Stimulated activated CD4-positive, alpha-beta T cell treated with anti-CD3 and anti-CD28 coated beads, Interleukin-4, amount 100 ng/mL, for 4 hours (primary cell): Measurements from ENCODE around the gene KMT2C.

Source experiments
- DNase-seq, 2 experiments: peaks; one replicate each; pipeline ENCODE4 v3.0.0-alpha.2; 2020

The KMT2C gene

DNA sequence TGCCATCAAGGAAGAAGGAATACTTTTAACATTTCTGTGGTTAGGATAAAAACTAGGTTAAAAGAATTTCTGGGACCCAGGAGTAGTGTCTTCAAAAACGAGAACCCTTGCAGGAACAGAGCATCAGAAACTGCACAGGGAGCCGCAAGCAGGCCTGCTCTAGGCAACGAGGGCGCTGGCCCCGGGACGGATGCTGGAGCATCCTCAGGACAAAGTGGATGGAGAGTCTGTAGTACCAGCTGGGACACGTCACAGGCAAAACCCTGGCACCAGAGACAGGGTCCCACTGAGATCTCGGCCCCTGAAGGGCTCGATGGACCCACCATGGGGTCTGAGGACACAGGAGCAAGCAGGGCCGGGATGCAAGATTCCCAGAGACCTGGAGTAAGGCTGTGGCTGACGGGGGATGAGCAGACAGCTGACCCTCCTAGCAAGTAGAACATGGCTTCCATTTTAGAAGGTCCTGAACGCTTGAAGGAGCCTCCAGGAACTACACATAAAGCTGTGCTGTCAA lies 303.8 kb downstream of the KMT2C start:
- no peak for DNase-seq

DNA sequence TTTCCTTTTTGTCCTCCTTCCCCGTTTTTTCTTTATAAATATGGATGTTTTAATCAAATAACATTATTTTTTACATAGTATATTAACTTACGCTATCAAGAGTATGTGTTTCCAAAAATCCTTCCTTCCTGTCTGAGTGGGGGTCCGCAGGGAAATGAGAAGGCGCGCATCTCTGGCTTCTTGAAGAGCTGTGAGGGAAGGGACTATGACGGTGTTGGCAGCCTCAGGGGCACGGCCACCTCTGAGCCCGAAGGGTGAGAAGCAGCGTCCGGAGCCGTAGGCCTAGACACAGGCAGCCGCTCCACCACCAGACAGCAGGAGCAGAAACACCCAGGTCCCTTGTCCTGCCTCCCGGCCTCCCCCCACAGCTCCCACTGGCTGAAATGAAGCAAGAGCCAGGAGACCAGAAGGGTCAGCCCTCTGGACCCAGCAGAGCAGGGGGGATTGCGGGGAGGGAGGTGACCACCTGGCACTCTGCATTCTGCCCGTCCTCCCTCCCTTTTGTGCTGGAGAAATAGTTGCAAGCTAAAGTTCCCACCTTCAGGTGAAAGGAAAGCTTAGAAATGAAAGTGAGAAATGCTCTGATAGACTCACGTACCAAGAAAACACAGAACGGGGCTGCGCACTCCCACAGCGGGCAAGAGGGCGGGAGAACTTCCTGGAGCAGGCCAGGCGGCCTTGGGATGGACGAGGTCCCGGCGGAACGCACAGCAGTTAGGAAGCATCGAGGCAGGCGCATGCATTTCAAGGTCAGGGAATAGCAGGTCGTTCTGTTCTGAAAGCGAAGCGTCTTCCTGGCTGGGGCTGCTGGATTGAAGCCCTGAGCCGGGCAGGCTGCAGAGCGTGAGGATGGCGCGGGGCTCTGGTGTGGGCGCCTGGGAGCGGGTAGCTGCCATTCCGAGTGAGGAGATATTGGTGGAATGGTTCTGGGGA lies 304.9 kb downstream of the KMT2C start:
- DNase-seq: no peak

DNA sequence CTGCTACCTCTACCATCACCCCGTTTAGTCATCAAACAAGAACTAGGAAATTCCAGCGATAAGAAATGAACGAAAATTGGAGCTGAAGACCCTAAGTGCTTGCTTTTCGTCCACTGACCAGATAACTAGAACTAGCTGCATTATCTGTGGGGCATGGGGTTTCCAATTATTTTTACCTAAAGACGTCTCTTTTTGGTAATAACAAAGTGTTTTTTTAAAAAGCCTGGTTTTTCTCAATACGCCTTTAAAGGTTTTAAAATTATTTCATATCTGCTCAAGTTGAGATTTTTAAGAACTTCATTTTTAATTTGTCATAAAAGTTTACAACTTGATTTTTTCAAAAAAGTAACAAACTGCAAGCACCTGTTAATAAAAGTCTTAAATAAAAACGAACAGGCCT lies 306.1 kb downstream of the KMT2C start:
- no peak for DNase-seq

DNA sequence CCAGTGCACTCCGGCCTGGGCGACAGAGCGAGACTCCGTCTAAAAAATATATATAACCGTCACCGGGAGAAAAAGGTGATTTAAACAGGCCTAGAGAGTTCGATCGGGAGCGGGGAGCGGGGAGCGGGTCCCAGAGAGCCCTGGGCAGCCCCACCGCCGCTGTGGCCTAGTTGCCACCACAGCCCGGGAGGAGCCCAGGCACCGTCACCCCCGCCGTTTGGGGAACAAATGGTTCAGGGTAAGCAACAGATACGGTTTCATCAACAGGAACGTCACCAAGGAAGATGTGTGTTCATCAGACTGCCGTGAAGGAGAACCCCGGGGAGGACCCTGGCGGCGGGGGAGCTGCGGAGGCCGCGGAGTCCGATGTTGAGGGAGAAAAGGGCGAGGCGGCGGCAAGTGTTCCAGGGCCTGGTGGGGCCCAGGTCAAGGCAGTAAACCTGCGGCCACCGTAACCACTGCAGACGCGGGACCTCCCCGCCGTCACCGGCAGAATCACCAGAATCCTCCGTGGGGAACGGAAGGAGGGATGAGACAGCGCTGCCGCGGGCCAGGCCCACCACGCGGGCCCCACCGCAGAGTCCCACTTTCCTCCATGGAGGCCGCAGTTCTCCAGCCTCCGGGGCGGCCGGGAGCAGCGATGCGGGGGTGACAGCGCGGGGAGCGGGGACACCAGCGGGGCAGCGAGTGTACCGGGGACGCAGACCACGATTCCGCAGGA lies 306.9 kb downstream of the KMT2C start:
- DNase-seq: no peak

DNA sequence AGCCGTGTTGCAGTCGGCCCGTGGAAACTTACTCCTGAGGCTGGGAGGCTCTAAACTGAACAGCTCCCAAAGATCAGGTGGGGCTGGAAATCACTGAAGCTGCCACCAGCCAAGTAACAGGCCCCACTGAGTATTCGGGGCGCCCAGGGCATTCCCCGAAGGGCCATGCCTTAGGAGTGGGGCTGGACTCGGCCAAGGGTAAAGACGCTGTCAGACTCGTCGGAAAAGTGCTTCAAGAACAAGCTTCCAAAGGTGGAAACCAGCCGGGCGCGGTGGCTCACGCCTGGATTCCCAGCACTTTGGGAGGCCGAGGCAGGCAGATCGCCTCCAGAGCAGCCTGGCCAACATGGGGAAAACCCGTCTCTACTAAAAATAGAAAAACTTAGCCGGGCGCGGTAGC lies 307.6 kb downstream of the KMT2C start:
- DNase-seq: no peak

DNA sequence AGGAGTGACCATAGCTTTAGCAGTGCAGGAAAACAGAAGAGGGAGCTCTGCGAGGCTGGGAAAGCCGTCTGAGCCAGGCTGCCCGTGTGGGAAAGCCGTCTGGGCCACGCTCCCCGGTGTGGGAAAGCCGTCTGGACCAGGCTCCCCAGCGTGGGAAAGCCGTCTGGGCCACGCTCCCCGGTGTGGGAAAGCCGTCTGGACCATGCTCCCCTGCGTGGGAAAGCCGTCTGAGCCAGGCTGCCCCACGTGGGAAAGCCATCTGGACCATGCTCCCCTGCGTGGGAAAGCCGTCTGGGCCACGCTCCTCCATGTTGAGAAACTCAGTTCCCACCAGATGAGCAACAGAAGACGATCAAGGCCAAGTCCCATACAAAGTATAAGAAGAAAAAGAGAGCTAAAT lies 308.6 kb downstream of the KMT2C start:
- DNase-seq: no peak

DNA sequence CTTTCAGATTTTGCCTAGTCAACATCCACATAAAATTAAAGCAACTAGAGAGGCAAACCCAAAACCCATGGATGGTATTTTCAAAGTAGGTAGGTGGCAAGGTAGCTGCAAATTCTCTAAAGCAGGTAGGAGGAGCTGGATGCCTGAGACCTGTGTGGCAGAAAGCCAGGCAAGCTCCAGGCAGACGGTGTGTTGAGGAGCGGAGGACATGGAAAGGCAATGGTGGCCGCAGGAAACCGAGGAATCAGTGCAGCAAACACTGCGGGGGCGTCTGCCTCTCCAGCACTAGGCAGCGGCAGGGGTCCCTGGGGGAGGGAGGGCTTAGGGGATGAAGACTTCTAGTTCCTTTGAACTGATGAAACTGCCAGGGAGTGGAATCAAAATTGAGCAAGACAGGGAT lies 309.1 kb downstream of the KMT2C start:
- no peak for DNase-seq

DNA sequence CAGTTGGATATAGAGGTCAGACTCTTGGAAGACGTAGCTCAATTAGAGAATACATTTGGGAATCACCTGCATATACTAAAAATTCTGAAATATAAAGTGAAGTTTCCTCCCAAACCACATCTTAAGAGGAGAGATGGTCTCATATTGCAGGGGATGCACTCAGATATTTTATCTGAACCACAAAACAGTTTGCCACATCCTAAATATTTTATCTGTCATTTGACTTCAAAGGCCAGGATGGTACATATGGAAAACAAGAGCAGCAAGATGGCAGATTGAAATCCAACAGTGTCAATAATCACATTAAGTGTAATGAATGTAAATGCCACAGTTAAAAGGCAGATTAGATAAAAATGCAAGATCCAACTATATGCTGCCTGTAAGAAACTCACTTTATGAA lies 313.3 kb downstream of the KMT2C start:
- DNase-seq: no peak

DNA sequence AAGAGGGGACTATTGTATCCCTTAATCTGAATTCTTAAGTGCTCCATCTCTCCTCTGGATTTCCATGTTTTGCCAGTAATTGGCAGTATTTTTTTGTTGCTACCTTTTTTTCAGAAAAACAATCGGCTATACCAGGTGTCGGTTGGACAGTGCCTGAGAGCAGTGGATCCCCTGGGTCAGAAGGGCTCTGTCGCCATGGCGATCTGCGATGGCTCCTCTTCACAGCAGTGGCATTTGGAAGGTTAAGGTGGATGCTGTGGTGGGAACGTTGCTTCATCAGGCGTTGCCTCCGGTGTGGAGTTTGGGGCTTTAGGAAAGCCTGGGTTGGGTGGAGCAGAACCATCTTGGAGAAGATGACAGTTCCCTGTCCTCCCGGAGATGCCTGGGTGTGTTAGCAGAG lies 314.4 kb downstream of the KMT2C start:
- no peak for DNase-seq

DNA sequence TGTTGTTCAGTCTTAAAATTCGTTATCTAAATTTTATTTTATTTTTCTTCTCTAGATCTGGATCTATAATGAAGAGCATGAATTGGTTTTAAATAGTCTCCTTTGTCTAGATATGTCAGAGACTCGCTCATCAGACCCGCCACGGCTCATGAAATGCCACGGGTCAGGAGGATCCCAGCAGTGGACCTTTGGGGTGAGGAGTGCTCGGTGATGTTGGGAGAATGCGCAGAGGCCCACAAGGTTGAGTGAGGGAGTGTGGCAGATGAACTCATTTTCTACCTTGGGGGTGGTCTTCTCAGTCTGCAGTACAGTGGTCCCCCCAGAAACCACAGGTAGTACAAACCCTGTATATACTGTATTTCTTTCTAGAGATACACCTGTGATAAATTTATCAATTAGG lies 315.0 kb downstream of the KMT2C start:
- no peak for DNase-seq

DNA sequence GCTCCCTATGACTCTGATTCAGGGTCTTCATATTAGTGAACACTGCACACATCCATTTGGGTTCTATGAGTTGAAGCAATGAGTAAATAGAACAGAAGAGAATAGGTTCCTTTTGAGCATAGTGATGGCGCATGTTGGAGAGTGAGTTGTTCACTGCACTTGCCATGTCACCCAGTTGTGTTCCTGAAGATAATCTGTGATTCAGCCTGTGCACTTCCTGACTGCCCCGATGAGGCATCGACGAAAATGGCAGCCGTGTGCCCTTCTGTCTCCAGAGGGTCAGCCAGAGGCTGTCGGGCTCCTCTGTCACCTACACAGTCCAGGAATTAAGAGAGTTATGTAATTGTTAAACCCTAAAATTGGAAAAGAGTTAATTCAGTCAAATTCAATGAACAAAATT lies 315.6 kb downstream of the KMT2C start:
- no peak for DNase-seq

DNA sequence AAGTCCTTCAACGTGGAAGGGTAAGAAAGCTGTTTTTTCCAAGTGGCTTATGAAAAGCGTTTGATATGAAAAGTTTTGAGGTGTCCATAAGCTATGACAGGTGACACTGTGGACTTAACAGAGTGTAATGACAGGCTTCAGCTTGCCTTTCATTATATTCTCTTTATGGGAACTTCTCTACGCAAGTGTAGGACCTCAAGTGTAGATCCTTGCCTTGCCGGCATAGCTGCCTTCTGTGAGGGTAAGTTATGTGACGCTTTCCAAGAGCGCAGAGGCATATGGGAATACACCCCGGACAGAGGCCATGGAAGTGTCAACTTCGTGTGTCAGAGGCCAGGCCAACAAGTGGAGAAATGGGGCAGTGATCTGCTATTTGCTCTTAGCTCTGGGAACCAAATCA lies 318.4 kb downstream of the KMT2C start:
- no peak for DNase-seq

DNA sequence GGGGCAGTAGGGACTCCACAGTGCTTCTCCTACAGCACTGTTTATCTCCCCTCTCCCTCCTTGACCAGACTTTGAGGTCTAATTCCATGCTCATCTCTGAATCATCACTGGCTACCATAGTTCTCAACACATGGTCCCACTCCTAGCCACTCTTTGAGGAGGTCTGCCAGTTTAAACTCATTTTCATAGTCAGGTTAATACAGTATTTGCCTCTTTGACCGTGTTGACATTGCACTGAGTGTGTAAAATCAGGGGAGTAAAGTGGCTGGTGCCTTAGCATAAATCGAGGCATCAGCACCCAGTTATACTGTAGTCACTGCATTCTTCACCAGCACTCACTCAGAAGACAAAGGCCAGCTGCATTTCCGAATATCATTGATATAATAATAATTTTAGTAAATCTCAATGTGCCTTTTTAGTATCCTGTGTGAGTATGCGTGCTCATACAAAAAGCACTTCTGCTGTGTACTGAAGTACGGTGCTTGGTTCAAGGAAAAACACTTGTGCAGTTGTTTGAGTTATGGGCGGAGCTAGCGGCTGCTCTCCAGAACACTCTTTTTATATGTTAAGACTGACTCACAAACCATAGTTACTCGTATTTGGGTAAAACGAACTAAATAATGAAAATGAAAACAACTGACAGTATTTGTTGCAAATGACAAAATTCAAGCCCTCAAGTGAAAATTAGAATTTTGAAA lies 320.6 kb downstream of the KMT2C start:
- no peak for DNase-seq

DNA sequence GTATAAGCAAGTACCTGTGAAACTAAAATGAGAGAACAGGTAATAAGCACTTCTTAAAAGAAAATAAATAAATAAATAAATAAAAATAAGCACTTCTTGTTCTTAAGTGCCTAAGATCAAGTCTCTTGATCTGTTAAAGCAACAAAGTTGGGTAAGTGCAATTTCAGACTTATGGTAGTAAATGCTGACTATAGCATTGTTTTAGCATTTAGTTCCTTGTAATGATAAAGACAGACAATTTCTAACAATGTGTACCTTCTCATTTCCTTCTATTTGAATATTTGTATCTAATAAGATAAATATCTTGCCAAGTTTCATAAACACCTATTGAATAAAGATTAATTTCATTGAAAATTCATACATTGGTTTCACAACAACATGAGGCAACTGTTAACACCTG lies 323.0 kb downstream of the KMT2C start:
- DNase-seq: no peak

DNA sequence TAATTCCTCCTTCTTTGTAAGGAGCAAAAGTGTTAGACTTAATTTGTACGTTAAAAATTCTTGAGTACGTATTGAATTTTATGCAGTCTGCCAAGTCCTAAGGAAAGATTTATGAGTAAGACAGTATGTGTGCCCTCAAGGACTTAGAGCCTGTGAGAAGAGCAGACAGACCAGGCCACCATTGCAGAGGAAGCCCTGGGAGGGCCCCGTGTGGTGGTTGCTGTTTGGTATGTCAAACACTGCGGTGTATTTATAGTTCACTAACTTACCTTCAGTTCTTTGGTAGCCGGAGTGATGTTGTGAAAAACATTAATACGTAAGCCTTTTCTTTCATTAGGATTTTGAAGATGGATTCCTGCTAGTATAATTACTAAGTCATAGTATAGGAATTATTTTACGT lies 327.4 kb downstream of the KMT2C start:
- no peak for DNase-seq

DNA sequence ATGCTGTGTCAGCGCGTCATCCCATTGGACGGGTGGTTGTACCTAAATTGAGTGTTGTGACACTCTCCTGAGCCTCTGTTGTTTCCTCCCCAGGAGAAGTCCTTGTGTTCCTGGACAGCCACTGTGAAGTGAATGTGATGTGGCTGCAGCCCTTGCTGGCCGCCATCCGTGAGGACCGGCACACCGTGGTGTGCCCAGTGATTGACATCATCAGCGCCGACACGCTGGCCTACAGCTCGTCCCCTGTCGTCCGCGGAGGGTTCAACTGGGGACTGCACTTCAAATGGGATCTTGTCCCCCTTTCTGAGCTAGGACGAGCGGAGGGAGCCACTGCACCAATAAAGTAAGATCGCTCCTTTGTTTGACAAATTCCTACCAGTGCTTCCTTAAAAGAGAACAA lies 327.9 kb downstream of the KMT2C start:
- no peak for DNase-seq

DNA sequence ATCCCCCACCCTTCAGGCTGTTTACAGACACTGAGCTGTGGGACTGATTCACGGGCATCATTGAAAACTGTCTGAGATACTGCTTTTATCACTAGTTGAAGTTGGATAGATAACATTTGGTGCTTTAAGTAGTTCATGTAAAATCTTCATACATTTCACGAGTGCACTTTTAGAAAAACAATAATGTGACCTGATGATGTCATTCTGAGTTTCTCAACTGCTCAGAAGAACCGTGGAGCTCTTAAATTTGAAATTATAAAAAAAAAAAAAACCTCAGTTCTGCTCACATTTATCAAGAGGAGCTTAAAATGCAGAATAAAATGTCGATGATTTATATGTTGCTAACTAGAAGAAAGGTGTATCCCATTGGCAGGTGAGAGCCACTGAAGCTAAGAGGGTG lies 328.8 kb downstream of the KMT2C start:
- no peak for DNase-seq

DNA sequence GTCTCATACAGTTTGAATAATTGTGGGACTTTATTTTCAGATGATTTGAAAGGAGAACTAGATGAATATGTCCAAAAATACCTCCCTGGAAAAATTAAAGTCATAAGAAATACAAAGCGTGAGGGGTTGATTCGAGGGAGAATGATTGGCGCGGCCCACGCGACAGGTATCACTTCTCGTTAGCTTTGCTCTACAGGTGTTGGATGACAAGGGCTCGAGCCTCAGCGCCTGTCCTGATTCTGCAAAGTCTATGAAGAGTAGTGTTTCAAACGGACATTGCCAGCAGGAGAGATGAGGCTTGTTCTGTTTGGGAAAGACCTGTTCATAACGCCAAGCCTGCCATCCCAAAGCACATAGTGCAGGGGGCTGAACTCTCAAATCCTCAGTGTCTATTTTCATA lies 330.6 kb downstream of the KMT2C start:
- DNase-seq: no peak

DNA sequence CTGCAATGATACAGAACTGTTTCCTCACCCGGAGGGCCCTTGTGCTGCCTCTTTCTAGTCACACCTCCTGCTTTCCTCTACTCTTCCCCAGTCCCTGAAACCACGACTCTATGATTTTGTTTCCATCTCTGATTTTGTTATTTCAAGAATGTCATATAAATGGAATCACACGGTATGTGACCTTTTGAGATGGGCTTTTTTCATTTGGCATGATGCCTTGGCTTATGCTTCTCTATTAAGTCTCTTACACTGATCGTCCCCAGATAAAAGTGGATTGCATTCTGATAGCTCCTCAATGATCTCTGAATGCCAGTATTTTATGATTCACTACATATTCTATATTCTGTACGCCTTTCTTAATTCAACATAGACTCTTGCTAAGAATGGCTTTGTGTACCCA lies 332.1 kb downstream of the KMT2C start:
- DNase-seq: no peak

DNA sequence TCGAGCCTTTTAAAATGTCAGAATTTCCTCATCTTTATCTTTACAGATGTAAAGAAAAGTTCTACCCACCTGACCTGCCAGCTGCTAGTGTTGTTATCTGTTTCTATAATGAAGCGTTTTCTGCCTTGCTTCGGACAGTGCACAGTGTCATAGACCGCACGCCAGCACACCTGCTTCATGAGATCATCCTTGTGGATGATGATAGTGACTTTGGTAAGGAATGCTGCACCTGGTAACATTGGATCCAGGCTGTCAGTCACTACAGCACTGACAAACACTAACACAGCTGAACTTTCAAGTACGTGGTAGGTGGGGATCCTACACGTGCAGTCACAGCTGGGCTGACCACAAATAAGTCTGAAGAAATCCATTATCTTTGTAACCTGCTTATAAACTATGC lies 332.7 kb downstream of the KMT2C start:
- no peak for DNase-seq

DNA sequence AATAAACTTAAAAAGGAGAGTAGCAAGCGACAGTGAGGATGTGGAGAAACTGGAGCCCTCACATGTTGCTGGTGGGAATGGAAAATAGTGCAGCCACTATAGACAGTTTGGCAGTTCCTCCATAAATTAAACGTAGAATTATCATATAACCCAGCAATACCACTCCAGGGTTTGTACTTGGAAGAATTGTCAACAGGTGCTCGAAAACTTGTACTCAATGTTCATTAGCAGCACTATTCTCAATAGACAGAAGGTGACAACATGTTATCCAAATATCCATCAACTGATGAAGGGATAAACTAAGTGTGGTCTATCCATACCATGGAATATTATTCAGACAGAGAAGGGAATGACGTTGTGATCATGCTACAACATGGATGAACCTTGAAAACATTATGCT lies 338.5 kb downstream of the KMT2C start:
- no peak for DNase-seq

DNA sequence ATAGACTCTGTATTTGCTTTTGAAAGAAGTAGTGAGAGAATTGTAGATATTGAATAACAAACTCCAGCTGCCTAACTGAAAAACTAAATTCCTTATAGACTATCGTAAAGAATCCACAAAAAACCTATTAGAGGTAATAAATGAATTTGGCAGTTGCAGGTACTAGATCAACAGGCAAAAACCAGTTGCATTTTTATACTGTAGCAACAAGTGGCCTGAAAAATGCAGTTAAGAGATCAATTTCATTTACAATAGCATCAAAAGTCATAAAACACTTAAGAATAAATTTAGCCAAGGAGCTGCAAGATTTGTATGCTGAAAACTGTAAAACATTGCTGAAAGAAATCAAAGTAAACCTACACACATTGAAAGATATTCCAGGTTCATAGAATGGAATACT lies 340.0 kb downstream of the KMT2C start:
- no peak for DNase-seq

DNA sequence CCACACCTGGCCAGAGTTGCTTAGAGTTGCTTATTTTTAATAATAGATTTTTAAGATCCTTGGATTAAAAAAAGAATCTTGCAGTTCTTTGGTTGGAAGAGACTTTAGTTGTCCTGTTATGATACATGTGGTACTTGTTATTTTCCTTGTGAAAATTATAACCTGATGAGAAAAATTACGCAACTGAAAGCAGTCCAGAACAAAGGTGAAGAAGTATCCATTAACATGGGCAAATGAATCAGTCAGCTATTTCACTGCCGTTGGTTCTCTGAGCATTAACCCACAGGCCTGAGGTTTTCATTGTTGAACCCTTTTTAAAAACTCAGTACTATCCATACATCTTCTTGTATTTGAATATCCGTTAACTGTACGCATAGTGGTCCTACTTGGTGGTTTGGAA lies 342.1 kb downstream of the KMT2C start:
- no peak for DNase-seq

DNA sequence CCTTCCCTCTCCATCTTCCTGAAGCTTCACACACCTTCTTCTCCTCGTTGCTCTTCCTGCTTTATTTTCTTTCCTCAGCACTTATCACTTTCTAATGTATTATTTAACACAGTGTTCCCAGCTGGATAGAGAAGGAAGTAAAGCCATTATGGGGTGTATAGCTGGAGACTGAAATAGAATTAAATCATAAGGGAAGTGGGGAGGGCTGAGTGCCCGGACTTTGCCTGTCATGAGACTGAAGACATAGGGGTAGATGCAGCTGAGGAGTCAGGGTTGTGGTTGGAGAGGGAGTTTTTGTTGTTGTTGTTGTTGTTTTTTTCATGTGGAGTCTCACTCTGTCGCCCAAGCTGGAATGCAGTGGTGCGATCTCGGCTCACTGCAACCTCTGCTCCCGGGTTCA lies 345.1 kb downstream of the KMT2C start:
- no peak for DNase-seq
